HG03558 (cell line): ENCODE data around the gene ARMH4.

Source experiments
- ATAC-seq: cut with Tn5 transposase; IDR thresholded peaks from one replicate; pipeline ENCODE4 v1.9.1; 2021; ENCODE audit warnings: moderate number of reproducible peaks; ENCODE audit not compliant: unreplicated experiment; ENCODE audit errors: extremely low read depth

The ARMH4 gene

DNA sequence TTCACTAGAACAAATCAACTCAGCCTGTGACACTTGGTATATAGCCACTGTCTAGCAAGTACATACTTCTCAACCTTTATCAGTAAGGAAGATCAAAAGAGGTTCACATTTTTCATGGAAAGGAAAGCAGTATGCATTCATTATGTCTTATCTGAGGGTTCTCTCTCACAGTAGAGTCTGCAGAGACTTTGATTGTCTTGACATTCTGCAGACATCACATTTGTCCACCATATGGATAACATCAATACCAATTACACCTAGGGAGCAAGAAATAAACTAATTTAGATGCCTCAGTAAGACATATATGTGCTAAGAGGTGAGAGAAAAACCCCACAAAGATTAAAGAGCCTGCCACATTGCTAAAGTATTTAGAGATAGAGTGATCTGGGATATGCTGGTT is 175.3 kb downstream of the ARMH4 start:
- no peak for ATAC-seq

DNA sequence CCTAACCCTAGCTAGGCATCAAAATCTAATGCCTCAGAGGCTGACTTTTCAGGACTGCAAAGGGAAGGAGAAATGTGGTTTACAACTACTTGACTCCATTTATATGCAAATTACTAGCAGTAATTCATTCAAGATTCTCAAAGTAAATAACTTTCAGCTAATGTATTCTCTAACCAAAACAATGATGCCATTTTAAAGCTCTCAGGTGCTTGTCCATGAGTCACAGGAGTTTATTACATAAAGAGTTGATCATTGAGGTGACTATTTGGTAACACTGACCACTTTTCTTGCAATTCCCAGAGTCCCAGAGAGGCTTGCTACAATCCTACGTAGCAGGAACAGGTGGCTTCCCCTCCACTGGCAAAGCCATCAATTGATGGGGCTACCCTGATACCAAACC is 177.1 kb downstream of the ARMH4 start:
- ATAC-seq, result no peak

DNA sequence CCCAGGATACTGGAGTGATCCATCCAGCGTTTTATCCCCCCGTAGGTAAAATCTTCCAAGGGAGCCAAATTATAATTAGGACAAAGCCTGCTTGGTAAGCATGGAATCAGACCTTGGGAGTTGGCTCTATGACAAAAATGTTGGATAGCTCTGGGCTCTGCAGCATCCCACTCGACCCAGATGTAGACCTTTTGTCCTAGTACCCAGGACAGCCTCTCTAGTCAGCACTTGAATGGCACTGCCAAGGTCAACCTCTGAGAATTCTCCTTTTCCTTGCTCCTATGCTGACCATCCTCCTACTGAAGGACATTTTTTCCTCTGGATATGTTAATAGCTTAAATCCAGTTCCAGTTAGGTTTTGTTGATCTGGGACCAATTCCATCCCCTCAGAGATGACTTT is 181.4 kb downstream of the ARMH4 start:
- no peak for ATAC-seq

DNA sequence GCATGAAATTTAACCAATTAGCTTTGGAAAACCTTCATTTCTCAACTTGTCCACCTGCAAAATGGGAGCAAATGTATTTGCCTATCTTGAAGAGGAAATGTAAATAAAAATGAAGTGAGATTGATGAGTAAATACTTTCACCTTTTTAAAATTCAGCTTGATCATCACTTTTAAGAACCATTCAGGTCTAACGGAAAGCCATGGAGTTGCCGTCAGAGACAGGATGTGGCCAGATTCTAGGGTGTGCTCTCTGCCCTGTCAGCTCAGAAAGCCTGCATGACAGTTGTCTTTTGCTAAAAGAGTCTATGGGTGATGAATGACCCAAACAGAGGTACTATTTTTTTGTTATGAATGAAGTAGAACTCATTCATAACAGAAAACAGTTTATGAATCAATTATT is 181.8 kb downstream of the ARMH4 start:
- no peak for ATAC-seq

DNA sequence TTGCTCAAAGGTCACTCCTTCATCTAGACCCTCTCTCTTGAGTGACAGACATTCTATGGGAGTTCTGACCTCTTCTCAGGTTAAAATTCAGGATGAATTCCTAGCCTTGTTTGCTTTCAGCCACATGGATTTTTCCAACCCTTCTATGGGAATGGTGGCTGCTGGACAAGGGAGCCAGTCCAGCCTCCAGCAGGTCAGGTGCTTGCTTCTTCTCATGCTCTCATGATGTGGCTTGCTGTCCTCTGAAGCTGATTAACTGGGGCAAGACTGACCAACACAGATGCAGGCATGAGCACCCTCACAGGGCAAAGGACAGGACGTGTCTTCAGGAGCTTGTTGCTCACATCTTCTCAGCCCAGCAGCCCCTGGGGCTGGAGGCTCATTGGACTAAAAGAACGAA is 188.9 kb downstream of the ARMH4 start:
- ATAC-seq, result no peak

DNA sequence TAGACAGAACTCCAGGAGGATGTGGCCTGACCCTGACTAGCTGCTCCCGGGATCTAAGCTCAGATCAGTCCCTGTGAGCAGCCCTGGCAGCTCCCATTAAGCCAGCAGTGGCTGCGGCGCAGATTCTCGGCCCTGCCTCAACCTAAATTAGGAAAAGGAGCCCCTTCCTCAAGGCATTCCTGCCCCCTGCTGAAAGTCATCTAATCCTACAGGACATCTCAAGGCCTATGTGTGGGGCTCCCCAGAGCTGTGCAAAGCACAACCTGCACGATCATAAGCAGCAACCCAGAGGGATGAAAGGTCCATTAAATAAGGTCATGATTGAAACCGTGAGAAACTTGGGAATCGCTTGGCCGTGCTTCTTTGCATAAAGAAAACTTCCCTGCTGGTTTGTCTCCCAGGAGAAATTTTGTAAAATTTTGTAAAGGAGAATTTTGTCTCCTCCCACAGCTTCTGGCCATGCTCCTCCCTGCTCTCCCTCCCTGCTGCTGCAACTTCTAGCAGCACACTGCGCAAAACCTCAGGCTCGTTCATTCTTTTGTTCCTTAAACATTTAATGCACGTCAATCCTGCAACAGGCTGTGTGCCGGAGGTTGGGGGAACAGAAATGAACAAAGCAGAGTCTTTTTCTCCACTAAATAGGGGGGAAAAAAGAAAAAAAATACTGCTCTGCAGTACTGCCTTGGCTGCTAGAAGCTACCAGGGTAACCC is 189.5 kb downstream of the ARMH4 start:
- no peak for ATAC-seq

DNA sequence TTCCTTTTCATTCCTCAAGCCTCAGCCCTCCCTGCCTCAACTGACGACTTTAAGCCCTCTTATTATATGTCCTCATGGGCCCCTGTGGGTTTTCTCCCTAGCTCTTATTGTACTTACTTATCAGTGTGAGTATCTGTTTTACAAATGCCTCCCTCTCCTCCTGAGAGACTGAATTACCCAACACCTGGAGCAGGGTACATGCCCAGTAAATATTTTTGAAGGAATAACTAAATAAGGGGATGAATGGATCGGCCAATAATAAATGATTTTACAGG is 190.3 kb downstream of the ARMH4 start:
- ATAC-seq, result no peak

DNA sequence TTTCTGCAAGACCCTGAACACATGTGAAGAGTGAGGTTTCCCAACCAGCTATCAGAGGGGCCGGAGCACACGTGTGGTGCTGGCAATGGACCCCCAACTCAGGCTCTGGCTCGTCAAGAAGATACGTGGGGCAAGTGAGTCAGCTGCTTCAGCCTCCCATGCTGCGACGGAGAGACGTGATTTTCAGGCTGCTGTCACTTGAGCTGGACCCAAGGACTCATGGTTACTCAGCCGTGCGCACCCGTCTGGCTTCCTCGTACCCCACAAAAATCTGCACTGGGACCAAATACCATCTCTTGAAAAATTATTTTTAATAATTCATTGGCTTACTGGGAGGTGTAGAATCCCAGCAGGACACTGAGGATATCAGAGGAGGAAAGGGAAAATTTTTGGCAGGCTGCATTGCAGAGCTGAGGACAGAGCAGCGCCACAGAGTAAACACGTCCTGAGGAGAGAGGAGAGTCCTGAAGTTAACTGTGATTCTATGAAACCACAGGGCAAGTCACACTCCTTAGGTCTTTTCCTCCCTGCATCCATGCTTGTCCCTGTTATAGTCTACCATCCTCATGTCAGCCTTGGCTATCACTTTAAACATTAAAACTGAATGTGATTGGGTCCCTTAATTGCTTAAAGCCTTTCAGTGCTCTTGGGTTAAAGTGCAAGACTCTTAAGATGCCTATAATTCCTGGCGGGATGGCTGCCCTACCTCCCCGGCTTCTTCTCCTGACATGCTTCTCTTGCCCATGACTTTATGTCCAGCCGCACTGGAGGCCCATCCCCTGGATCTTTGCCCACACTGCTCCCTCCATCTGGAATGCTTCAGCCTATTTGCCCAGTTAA is 190.8 kb downstream of the ARMH4 start:
- ATAC-seq, result no peak

DNA sequence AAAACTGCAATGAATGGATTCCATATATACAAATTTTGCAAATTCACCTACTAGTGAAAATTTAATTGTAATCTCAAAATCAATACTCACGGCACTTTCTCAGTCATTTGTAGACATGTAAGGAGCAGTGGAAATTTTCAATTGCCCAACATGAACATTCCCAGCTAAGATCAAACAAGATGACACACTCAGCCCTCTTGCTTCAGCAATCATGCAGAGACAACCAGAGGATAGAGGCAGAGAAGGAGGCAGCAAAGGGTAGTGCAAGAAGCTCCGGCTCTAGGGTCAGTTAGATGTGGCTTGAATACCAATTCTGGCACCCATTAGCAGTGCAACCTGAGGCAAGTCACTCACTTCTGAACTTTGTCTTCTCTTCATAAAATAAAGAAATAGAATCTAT is 194.6 kb downstream of the ARMH4 start:
- no peak for ATAC-seq
